ENCODE results near the gene PRKAG2.

DNA sequence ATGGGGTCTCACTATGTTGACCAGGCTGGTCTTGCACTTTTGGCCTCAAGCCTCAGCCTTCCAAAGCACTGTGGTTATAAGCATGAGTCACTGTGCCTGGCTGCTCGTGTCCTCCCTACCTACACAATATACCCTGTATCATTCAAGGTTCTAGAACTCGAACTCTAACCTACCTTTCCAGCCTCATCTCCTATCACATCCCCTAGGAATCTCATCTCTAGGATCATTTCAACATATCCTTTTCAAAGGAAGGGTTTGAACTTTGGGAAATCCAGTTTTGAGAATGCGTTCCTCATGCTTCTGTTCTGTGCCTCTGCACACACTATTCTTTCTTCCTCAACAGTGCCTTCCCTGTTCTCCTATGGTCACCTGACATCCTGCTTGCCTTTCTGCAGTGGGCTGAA, 269.4 kb downstream of the PRKAG2 start:
- TF ChIP-seq, protein P1, sequence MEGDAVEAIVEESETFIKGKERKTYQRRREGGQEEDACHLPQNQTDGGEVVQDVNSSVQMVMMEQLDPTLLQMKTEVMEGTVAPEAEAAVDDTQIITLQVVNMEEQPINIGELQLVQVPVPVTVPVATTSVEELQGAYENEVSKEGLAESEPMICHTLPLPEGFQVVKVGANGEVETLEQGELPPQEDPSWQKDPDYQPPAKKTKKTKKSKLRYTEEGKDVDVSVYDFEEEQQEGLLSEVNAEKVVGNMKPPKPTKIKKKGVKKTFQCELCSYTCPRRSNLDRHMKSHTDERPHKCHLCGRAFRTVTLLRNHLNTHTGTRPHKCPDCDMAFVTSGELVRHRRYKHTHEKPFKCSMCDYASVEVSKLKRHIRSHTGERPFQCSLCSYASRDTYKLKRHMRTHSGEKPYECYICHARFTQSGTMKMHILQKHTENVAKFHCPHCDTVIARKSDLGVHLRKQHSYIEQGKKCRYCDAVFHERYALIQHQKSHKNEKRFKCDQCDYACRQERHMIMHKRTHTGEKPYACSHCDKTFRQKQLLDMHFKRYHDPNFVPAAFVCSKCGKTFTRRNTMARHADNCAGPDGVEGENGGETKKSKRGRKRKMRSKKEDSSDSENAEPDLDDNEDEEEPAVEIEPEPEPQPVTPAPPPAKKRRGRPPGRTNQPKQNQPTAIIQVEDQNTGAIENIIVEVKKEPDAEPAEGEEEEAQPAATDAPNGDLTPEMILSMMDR (IDR thresholded peaks at IDR 0.05), result no peak
- no peak for TF ChIP-seq POLR2A (IDR thresholded peaks at IDR 0.05)
